ENCODE data around the gene DCTN2.

DNA sequence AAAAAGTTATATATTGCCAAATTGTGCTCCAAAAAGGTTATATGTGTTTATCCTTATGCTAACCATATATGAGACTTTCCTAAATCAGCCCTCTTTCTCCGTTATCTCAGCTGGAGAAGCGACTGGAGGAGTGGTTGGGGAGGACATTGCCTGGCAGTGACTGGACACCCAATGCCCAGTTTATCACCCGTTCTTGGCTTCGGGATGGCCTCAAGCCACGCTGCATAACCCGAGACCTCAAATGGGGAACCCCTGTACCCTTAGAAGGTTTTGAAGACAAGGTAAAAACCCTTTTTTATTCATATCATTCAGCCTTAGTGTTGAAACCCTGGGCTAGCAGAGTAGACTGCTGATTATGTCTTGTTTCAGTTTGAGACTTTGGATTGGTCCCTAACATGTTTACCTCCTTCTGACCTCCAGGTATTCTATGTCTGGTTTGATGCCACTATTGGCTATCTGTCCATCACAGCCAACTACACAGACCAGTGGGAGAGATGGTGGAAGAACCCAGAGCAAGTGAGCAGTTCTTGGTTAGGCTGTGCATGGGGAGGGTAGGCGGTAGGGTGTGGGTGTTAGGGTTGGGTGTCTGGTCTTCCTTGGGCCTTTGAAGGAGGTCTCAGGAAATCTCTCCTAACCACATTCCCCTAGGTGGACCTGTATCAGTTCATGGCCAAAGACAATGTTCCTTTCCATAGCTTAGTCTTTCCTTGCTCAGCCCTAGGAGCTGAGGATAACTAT lies 35.2 kb downstream of the DCTN2 start:
- TF ChIP-seq POLR2AphosphoS5 (IDR thresholded peaks at IDR 0.05) = no peak
- TF ChIP-seq, protein P1, sequence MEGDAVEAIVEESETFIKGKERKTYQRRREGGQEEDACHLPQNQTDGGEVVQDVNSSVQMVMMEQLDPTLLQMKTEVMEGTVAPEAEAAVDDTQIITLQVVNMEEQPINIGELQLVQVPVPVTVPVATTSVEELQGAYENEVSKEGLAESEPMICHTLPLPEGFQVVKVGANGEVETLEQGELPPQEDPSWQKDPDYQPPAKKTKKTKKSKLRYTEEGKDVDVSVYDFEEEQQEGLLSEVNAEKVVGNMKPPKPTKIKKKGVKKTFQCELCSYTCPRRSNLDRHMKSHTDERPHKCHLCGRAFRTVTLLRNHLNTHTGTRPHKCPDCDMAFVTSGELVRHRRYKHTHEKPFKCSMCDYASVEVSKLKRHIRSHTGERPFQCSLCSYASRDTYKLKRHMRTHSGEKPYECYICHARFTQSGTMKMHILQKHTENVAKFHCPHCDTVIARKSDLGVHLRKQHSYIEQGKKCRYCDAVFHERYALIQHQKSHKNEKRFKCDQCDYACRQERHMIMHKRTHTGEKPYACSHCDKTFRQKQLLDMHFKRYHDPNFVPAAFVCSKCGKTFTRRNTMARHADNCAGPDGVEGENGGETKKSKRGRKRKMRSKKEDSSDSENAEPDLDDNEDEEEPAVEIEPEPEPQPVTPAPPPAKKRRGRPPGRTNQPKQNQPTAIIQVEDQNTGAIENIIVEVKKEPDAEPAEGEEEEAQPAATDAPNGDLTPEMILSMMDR (IDR thresholded peaks at IDR 0.05; ENCODE audit: poor library complexity, severe bottlenecking) = no peak
- TF ChIP-seq SMC3 (conservative IDR thresholded peaks at IDR 0.05; ENCODE audit: poor library complexity) = no peak
- no peak for TF ChIP-seq RAD21 (conservative IDR thresholded peaks at IDR 0.05)
- no peak for TF ChIP-seq REST (IDR thresholded peaks at IDR 0.05; ENCODE audit: borderline replicate concordance)
- TF ChIP-seq TAF1 (IDR thresholded peaks at IDR 0.05; ENCODE audit: low read depth) = no peak

All from neural cell (in vitro differentiated cells).